ENCODE results near the gene ZNF354C.

ZNF354C gene

GRCh38 chr5:179060116-179061008 lies at the start of gene ZNF354C:
Gene ZNF354C, plus strand, starts transcription at chr5:179060373. Its CDS starts 1,696 bp downstream, at chr5:179062069.
- H3K4me3 ChIP-seq (ENCODE audit: low read length): peak within 1 kb of the TSS; percentile 46
- no peaks in the 10 kb centered on the region for H3K4me1 ChIP-seq (ENCODE audit: control insufficient read depth, low read depth, low read length)
- no peaks in the 10 kb centered on the region for H3K36me3 ChIP-seq (ENCODE audit: control insufficient read depth, low read depth, low read length)
- H3K9me3 ChIP-seq (ENCODE audit: control insufficient read depth, low read depth, low read length): peaks cover 23% of the 10 kb centered on the region
- H3K9ac ChIP-seq (ENCODE audit: low read length): no peak within 1 kb of the TSS
- H3K27me3 ChIP-seq (ENCODE audit: control insufficient read depth, insufficient read depth, low read length): no peaks in the 10 kb centered on the region
- no peak within 1 kb of the TSS for H3K27ac ChIP-seq (ENCODE audit: low read length)

DNA sequence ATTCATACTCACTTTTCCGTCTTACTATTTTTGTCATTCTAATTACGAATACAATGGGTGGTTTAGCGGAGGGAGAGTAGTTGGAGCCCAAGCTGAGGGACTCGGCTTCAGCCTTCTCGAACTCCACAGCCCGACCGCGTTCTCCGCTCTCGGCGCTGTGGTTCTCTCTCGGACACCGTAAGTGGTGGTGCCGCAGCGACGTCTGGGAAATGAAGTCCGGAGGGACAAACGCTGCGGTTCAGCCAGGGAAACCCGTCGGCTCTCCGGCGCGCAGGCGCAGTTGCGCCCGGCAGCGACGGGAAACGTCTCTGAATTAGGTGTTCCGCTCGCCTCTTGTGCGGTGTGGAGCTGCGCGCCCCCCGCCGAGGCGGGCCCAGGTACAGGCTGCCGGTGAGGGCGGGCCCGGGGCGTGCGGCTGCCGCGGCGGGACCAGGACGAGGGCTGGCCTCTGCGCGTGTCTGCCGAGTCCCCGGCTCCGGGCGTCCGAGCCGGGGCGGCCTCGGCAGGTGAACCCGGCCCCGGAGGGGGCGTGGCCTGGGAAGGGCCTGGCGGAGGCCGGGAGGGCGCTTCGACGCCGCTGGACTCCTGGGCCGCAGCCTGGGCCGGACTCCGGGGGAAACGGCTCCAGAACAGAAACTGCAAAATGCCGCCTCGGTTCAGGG lies 36.5 kb upstream of the ZNF354C start, which contains the start of gene ZNF879:
TSS of gene ZNF879 (plus strand) at position 277 of the 662 bp plus-strand sequence. CDS start 1,201 bp downstream, outside the sequence.
- Histone ChIP-seq H3K9ac (ENCODE audit: low read length) (peak within 1 kb of the TSS; percentile 49), H3K27me3 (ENCODE audit: control insufficient read depth, insufficient read depth, low read length) (peaks cover 7% of the 10 kb centered on the region), H3K36me3 (ENCODE audit: control insufficient read depth, low read depth, low read length) (peaks cover 10% of the 10 kb centered on the region), H3K4me3 (ENCODE audit: low read length) (peak within 1 kb of the TSS; percentile 80), H3K9me3 (ENCODE audit: control insufficient read depth, low read depth, low read length) (peaks cover 7% of the 10 kb centered on the region), H3K4me1 (ENCODE audit: control insufficient read depth, low read depth, low read length) (peaks cover 6% of the 10 kb centered on the region), H3K27ac (ENCODE audit: low read length) (no peak within 1 kb of the TSS)

DNA sequence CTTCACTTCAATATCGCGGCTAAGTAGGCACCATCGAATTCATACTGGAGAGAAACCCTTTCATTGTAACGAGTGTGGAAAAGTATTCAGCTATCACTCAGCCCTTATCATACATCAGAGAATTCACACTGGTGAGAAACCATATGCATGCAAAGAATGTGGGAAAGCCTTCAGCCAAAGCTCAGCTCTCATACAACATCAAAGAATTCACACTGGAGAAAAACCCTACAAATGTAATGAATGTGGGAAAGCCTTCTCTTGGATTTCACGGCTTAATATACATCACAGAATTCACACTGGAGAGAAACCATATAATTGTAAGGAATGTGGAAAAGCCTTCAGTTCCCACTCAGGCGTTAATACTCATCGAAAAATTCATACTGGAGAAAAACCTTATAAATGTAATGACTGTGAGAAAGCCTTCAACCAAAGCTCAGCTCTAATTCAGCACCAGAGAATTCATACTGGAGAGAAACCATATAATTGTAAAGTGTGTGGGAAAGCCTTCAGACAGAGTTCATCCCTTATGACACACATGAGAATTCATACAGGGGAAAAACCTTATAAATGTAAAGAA lies 27.1 kb upstream of the ZNF354C start:
- Histone ChIP-seq H3K4me1 (ENCODE audit: control insufficient read depth, low read depth, low read length) (no peaks in the 10 kb centered on the region), H3K27me3 (ENCODE audit: control insufficient read depth, insufficient read depth, low read length) (no peaks in the 10 kb centered on the region), H3K36me3 (ENCODE audit: control insufficient read depth, low read depth, low read length) (peaks cover 25% of the 10 kb centered on the region), H3K27ac (ENCODE audit: low read length) (no peak overlapping the region), H3K4me3 (ENCODE audit: low read length) (no peak overlapping the region), H3K9me3 (ENCODE audit: control insufficient read depth, low read depth, low read length) (peaks cover 88% of the 10 kb centered on the region), H3K9ac (ENCODE audit: low read length) (no peak overlapping the region)

- Histone ChIP-seq H3K9me3 (ENCODE audit: control insufficient read depth, low read depth, low read length) (peaks cover 30% of the 10 kb centered on the region), H3K36me3 (ENCODE audit: control insufficient read depth, low read depth, low read length) (no peaks in the 10 kb centered on the region), H3K4me3 (ENCODE audit: low read length) (no peak overlapping the region), H3K27me3 (ENCODE audit: control insufficient read depth, insufficient read depth, low read length) (no peaks in the 10 kb centered on the region), H3K4me1 (ENCODE audit: control insufficient read depth, low read depth, low read length) (no peaks in the 10 kb centered on the region), H3K27ac (ENCODE audit: low read length) (no peak overlapping the region), H3K9ac (ENCODE audit: low read length) (no peak overlapping the region)
Observed at GRCh38 chr5:179044765-179045164, 15.4 kb upstream of the ZNF354C start.

DNA sequence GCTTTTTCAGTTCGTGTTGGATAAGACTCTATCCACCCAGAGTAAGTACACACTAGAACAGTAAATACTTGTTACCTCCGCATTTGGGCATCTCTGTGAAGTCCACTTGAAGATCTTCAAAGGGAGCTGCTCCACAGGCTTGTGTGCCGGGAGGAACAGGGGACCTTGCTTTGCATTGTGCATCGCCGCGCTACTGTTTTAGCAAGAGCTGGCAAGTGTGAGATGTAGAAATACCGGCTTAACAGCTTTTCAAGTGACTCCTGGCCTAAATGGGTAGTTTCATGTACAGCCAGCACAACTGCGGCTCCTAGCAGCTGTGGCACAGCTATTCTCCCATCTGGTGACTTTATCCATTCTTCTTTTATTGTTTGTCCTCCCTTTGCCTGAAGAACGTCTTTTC lies 8.4 kb upstream of the ZNF354C start:
- Histone ChIP-seq H3K4me1 (ENCODE audit: control insufficient read depth, low read depth, low read length) (no peaks in the 10 kb centered on the region), H3K4me3 (ENCODE audit: low read length) (no peak overlapping the region), H3K9me3 (ENCODE audit: control insufficient read depth, low read depth, low read length) (peaks cover 30% of the 10 kb centered on the region), H3K9ac (ENCODE audit: low read length) (no peak overlapping the region), H3K27ac (ENCODE audit: low read length) (no peak overlapping the region), H3K27me3 (ENCODE audit: control insufficient read depth, insufficient read depth, low read length) (no peaks in the 10 kb centered on the region), H3K36me3 (ENCODE audit: control insufficient read depth, low read depth, low read length) (no peaks in the 10 kb centered on the region)

- H3K27me3 ChIP-seq (ENCODE audit: control insufficient read depth, insufficient read depth, low read length): no peaks in the 10 kb centered on the region
- peaks cover 20% of the 10 kb centered on the region for H3K9me3 ChIP-seq (ENCODE audit: control insufficient read depth, low read depth, low read length)
Observed at GRCh38 chr5:179054036-179054785, 6.0 kb upstream of the ZNF354C start.

GRCh38 chr5:179054876-179055275 lies 5.3 kb upstream of the ZNF354C start:
- H3K9me3 ChIP-seq (ENCODE audit: control insufficient read depth, low read depth, low read length): peaks cover 20% of the 10 kb centered on the region
- H3K9ac ChIP-seq (ENCODE audit: low read length): no peak overlapping the region
- H3K36me3 ChIP-seq (ENCODE audit: control insufficient read depth, low read depth, low read length): no peaks in the 10 kb centered on the region
- H3K4me3 ChIP-seq (ENCODE audit: low read length): no peak overlapping the region
- no peak overlapping the region for H3K27ac ChIP-seq (ENCODE audit: low read length)
- H3K4me1 ChIP-seq (ENCODE audit: control insufficient read depth, low read depth, low read length): no peaks in the 10 kb centered on the region
- H3K27me3 ChIP-seq (ENCODE audit: control insufficient read depth, insufficient read depth, low read length): no peaks in the 10 kb centered on the region

More at GRCh38 chr5:179054036-179054785, 6.0 kb upstream of the ZNF354C start:
- Histone ChIP-seq H3K4me3 (ENCODE audit: low read length) (no peak overlapping the region), H3K27ac (ENCODE audit: low read length) (no peak overlapping the region), H3K4me1 (ENCODE audit: control insufficient read depth, low read depth, low read length) (no peaks in the 10 kb centered on the region), H3K9ac (ENCODE audit: low read length) (no peak overlapping the region), H3K36me3 (ENCODE audit: control insufficient read depth, low read depth, low read length) (no peaks in the 10 kb centered on the region)

DNA sequence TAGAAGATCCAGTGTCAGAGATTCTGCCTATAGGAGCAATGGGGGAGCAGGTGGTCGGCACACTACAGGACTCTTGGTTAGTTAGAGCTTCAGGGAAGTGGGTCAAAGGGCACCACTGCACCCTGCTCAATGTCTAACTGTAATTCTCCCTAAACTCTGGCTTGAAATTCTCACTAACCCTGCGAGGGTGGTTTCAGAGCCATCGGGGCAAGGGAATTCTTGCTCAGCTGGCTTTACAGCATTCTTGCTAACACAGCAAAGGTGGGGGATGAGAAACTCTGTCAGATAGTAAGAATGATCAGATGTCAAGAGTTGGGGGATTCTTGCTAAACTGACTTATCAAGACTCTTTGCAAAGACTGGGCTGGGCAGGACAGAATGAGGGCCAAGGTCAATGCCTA lies 4.7 kb upstream of the ZNF354C start:
- Histone ChIP-seq H3K9me3 (ENCODE audit: control insufficient read depth, low read depth, low read length) (peaks cover 16% of the 10 kb centered on the region), H3K9ac (ENCODE audit: low read length) (no peak overlapping the region), H3K4me1 (ENCODE audit: control insufficient read depth, low read depth, low read length) (no peaks in the 10 kb centered on the region), H3K36me3 (ENCODE audit: control insufficient read depth, low read depth, low read length) (no peaks in the 10 kb centered on the region), H3K27ac (ENCODE audit: low read length) (no peak overlapping the region), H3K27me3 (ENCODE audit: control insufficient read depth, insufficient read depth, low read length) (no peaks in the 10 kb centered on the region), H3K4me3 (ENCODE audit: low read length) (no peak overlapping the region)

DNA sequence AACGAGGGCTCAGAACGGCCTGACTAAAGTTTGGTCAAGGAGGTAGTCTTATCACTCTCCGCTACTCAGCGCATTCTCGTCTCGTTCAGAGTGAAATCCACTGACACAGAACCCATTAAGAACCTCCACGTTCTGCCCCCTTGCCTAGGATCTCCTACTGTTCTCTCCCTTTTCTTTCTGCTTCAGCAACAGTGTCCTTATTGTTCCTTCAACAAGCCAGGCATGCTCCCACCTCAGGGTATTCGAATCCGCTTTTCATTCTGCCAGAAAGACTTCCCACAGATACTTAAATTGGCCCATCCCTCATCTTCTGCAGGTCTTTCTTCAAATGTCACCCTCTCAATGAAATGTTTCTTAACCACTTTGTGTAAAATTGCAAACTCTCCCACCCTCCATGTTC lies 4.3 kb upstream of the ZNF354C start:
- Histone ChIP-seq H3K9ac (ENCODE audit: low read length) (no peak overlapping the region), H3K36me3 (ENCODE audit: control insufficient read depth, low read depth, low read length) (no peaks in the 10 kb centered on the region), H3K27ac (ENCODE audit: low read length) (no peak overlapping the region), H3K27me3 (ENCODE audit: control insufficient read depth, insufficient read depth, low read length) (no peaks in the 10 kb centered on the region), H3K4me3 (ENCODE audit: low read length) (no peak overlapping the region), H3K4me1 (ENCODE audit: control insufficient read depth, low read depth, low read length) (no peaks in the 10 kb centered on the region), H3K9me3 (ENCODE audit: control insufficient read depth, low read depth, low read length) (peaks cover 16% of the 10 kb centered on the region)

GRCh38 chr5:179061025-179061424 lies 852 bp downstream of the ZNF354C start:
- Histone ChIP-seq H3K9ac (ENCODE audit: low read length) (no peak overlapping the region), H3K4me1 (ENCODE audit: control insufficient read depth, low read depth, low read length) (no peaks in the 10 kb centered on the region), H3K36me3 (ENCODE audit: control insufficient read depth, low read depth, low read length) (no peaks in the 10 kb centered on the region), H3K27ac (ENCODE audit: low read length) (no peak overlapping the region), H3K9me3 (ENCODE audit: control insufficient read depth, low read depth, low read length) (peaks cover 29% of the 10 kb centered on the region), H3K4me3 (ENCODE audit: low read length) (peak overlapping the region; percentile 46), H3K27me3 (ENCODE audit: control insufficient read depth, insufficient read depth, low read length) (no peaks in the 10 kb centered on the region)

DNA sequence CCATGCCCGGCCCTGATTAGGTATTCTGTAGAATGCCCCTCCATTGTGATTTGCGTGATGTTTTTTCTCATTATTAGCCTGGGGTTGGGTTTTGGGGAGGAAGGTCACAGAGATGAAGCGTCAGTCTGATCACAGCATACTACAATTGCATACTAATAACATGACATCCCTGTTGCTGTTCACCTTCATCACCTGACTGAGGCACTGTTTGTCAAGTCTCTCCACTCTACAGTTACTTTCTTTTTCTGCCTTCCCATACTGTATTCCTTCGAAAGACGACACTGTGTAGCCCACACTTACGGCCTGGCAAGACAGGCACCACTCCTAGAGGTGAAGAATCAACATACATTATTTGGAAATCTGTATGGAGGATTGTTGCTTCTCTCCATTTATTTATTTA lies 5.5 kb downstream of the ZNF354C start:
- H3K4me3 ChIP-seq (ENCODE audit: low read length): no peak overlapping the region
- H3K27me3 ChIP-seq (ENCODE audit: control insufficient read depth, insufficient read depth, low read length): no peaks in the 10 kb centered on the region
- peaks cover 58% of the 10 kb centered on the region for H3K9me3 ChIP-seq (ENCODE audit: control insufficient read depth, low read depth, low read length)
- H3K4me1 ChIP-seq (ENCODE audit: control insufficient read depth, low read depth, low read length): no peaks in the 10 kb centered on the region
- no peak overlapping the region for H3K27ac ChIP-seq (ENCODE audit: low read length)
- no peak overlapping the region for H3K9ac ChIP-seq (ENCODE audit: low read length)
- no peaks in the 10 kb centered on the region for H3K36me3 ChIP-seq (ENCODE audit: control insufficient read depth, low read depth, low read length)

All from iPS-18a (cell line).